Posterior vena cava (tissue), 2 donors: ENCODE measurements around the gene UEVLD. TPM values are rescaled to one million over a fixed set of nuclear protein-coding genes. Genes with fewer than 3 reads are reported as not detected.

Source experiments
- DNase-seq: peaks from one replicate; pipeline ENCODE4 v3.0.0-alpha.2; 2020; ENCODE audit warnings: low spot score
- intact Hi-C, 2 donors: fragments of 100-400 bp; cut with DNase I; formaldehyde crosslinking; loops; one replicate each; pipeline versions ENCODE4 v1.14.1 to v1.14.2; 2022 to 2023
- total RNA-seq, 2 donors: library from RNA; stranded (reverse); fragmentation: NEBNext Ultra II Directional; extraction: Animal tissue kit (Norgen Biotek cat#: 25700); gene quantifications; one replicate each; pipeline ENCODE4 v1.2.1, GENCODE V29; 2021
- donor health status: DM: yes; HTN: yes; CAD: no.
- donor health status: DM: yes; HTN: yes; CAD: no.

The UEVLD gene
- total RNA-seq, 2 donors from 2014 or later, result 24.9 to 26.8 TPM

- intact Hi-C loops, result no loop called here
- no peak for DNase-seq
Measured at GRCh38 chr11:18526130-18526520, 62.4 kb downstream of the UEVLD start.

DNA sequence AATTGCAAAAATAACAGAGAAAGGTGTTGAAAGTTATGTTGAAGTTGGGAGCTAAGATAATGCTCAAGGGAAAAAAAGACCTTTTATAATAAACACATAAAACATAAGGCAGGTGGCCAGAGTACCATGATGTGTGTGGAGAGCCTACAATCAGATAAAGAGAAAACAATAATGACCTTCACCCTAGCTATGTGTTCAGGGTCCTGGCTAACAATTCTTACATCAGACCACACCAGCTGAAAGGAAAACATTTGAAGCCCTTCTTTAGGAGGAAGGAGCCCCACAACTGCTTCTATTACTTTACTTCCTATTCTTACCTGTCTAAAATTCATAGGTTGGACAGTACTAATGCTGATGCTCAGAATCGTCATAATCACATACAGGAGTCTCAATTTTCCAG, 64.3 kb downstream of the UEVLD start:
- intact Hi-C loops, result no loop called here
- DNase-seq, result no peak

GRCh38 chr11:18523084-18523483, 65.5 kb downstream of the UEVLD start:
- intact Hi-C loops, result no loop called here
- DNase-seq, result no peak

DNA sequence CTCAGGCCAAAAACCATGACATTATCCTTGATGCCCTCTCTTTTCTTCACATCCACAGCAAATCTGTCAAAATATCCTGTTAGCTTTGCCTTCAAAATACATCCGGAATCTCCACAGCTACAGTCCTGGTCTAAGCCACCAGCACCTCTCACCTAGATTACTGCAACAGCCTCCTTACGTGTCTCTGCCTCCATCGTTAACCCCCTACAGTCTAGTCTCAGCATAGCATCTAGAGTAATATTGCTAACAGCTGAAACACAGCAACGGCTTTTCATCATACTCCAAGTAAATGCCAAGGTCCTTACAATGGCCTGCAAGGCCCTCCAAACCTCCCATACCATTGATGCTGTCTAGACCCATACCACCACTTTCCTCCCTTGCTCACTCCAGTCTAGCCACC, 66.1 kb downstream of the UEVLD start:
- DNase-seq, result no peak
- intact Hi-C loops, result no loop called here

DNA sequence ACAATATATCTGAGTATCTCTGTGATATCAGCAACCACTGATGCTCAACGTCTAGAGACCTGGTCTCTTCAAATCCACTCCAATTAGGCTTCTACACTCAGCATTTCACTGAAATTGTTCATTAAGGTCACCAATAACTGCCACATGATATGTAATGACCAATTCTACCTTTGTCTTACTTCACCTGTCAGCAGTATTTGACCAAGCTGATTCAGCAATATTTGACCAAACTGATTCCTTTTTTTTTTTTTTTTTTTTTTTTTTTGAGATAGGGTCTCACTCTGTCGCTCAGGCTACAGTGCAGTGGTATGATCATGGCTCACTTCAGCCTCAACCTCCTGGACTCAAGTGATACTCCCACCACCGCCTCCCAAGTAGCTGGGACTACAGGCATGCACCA, 67.4 kb downstream of the UEVLD start:
- intact Hi-C loops, result no loop called here
- DNase-seq, result no peak

DNA sequence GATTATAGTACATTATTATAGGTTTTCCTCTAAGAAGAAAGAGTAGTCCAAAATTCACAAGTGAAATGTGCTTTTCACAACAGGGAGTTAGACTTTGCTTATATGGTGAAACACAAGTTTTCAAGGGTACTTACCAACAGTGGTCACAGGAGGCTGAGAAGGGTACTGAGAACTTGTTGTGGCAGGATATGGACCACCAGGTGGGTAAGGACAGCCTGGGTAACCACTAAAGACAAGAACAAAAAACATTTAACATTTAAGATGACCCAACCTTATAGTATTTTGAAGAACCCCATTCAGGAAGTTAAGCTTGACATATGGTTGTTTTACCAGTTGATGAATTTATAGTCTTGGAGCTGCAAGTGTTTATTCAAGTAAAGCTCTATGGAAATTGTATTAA, 86.2 kb downstream of the UEVLD start:
- DNase-seq, result no peak
- intact Hi-C loops, result no loop called here

DNA sequence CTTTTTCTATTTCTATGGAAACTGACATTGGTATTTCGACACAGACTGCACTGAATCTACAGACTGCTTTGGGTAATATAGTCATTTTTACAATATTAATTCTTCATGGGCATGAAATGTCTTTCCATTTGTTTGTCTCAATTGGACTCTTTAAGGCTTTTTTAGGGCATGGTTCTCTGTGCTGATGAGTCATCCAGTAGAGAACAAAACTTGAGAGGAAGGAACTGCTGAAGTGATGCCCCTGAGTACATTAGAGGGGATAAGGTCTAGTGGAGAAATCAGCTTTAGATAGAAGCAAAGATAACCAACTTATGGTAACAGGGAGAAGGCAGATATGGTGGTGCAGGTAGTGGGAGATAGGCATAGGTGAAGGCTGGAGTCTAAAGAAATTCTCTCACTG, 86.9 kb downstream of the UEVLD start:
- intact Hi-C loops, result no loop called here
- DNase-seq, result no peak

GRCh38 chr11:18498039-18498438, 90.5 kb downstream of the UEVLD start:
- intact Hi-C loops, result no loop called here
- no peak for DNase-seq

DNA sequence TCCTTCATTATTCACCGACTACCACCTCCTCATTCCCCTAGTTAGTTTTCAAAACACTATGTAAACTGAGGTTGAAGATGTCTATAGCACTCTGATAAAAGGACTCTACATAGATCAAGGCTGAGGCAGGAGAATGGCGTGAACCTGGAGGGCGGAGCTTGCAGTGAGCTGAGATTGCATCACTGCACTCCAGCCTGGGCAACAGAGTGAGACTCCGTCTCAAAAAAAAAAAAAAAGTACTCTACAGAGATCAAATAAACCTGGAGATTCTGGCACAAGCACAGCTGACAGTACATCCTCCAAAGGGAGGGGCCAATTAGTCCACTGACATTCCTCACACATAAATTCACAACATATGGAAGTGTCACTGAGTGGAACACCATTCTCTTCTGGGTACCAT, 92.8 kb downstream of the UEVLD start:
- DNase-seq, result no peak
- intact Hi-C loops, result no loop called here

DNA sequence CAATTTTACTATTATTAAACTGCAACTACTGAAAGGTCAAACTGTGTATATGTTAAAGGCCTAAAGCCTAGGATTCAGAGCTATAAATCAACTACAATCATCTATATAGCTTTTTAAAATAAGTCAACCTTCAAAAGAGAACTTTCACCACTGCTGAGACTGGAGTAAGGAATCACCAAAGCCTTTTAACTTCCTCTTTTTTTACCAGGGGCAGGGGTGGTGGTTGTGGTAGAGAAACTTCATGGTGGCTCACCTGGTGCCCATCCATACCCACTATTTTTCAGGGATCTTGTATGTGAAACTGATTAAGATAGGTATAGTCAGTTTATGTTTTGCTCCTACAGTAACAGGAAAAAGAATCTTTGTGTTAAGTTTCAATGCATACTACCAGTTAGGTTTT, 93.3 kb downstream of the UEVLD start:
- intact Hi-C loops, result no loop called here
- no peak for DNase-seq

DNA sequence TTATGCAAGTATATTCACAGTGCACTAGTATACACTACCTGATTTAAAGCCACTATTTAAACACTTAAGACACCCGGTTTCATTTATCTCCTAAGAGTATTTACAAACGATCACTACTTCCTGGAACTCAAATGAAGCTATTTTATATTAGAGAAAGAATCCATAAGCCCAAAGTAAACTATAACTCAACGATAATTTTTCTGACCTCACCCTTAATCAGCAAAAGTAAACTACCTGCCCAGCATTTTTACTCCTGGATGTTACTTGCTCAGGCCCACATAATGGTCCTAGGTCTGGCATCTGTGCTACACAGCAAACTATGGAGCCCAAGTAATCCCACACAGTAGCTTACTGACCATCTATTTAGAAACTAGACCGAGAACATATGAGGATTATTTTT, 95.2 kb downstream of the UEVLD start:
- no peak for DNase-seq
- intact Hi-C loops, result no loop called here

- DNase-seq, result no peak
- intact Hi-C loops, result no loop called here
Measured at GRCh38 chr11:18492888-18493287, 95.6 kb downstream of the UEVLD start.

DNA sequence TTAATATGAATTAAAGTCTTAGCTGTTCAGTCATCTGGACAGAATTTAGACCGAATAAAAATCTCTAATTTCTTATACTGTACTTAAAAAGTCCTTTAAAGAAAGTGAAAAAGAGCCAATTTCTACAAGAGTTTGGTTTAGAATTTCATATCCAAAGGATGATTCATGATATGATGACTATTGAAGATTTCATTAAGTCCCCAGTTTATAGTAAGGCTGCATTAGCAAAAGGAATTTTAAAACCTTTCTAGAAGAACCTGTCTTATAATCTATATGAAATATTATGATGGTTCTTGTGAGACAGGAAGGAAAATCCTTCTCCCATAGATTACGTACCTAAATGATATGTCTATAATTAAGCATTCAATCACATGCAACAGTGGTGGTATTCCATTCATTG, 96.6 kb downstream of the UEVLD start:
- intact Hi-C loops, result no loop called here
- no peak for DNase-seq

- DNase-seq, result no peak
- intact Hi-C loops, result no loop called here
Measured at GRCh38 chr11:18490736-18491485, 97.6 kb downstream of the UEVLD start.

- no peak for DNase-seq
- intact Hi-C loops, result no loop called here
Measured at GRCh38 chr11:18490319-18490718, 98.2 kb downstream of the UEVLD start.

DNA sequence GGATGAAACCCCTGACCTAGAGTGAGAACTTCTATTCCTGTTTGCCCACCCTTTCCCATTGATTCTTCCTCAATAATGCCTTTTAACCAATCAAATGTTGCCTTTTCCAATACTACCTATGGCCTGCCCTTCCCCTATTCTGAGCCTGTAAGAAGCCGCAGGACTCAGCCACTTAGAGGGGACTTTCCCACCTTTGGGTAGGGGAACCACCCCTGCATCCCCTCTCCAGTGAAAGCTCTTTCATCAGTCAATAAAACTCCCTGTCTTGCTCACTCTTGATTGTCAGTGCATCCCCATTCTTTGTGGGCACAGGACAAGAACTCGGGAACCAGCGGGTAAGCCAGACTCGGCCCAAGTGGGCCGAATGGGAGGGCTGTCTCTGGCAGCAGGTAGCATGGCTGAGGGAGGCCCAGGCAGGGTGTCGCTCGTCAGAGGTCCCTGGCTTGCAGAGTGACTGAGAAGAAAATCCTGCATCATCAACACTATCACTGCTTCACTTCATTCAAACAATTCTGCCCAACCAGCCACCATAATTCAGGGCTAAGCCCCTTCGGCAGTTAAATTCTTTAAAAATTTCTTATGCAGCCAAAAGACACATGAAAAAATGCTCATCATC, 102.5 kb downstream of the UEVLD start:
- intact Hi-C loops, result no loop called here
- no peak for DNase-seq

Other genes starting within 250 kb of the UEVLD start
- 100 to 1,000 TPM; 623 to 777 TPM for gene LDHA, start 194.2 kb downstream of the UEVLD start, total RNA-seq
- not detected for gene LDHC, start 176.4 kb downstream of the UEVLD start, total RNA-seq
- gene LDHAL6A, start 132.9 kb downstream of the UEVLD start, total RNA-seq, result not detected
- 10 to 100 TPM; 43.9 to 44.2 TPM for gene TSG101, start 61.8 kb downstream of the UEVLD start, total RNA-seq
- gene MISFA, start 11.1 kb upstream of the UEVLD start, total RNA-seq, result 1 to 10 TPM; 1.4 to 2.1 TPM
- 10 to 100 TPM; 12.1 to 20.2 TPM for gene SPTY2D1, start 45.6 kb upstream of the UEVLD start, total RNA-seq
- 1 to 10 TPM; 2.2 to 4.0 TPM for gene TMEM86A, start 110.0 kb upstream of the UEVLD start, total RNA-seq
- under 1 TPM in 1 of 2 donors, not detected in 1; 0.38 TPM for gene IGSF22, start 137.5 kb upstream of the UEVLD start, total RNA-seq
- 1 to 10 TPM in 1 of 2 donors, under 1 TPM in 1; 0.93 to 2.7 TPM for gene PTPN5, start 203.1 kb upstream of the UEVLD start, total RNA-seq